Measurements from ENCODE around the gene SMIM14.
"Not testable (repeated sequence)": the region's sequence is repeated elsewhere in the genome, so short reads cannot be mapped to it uniquely, and the experiment has no call there.

Gene SMIM14
- total RNA-seq = 1.2 to 46.4 (median 6.7) reads per million in 9 experiments

DNA sequence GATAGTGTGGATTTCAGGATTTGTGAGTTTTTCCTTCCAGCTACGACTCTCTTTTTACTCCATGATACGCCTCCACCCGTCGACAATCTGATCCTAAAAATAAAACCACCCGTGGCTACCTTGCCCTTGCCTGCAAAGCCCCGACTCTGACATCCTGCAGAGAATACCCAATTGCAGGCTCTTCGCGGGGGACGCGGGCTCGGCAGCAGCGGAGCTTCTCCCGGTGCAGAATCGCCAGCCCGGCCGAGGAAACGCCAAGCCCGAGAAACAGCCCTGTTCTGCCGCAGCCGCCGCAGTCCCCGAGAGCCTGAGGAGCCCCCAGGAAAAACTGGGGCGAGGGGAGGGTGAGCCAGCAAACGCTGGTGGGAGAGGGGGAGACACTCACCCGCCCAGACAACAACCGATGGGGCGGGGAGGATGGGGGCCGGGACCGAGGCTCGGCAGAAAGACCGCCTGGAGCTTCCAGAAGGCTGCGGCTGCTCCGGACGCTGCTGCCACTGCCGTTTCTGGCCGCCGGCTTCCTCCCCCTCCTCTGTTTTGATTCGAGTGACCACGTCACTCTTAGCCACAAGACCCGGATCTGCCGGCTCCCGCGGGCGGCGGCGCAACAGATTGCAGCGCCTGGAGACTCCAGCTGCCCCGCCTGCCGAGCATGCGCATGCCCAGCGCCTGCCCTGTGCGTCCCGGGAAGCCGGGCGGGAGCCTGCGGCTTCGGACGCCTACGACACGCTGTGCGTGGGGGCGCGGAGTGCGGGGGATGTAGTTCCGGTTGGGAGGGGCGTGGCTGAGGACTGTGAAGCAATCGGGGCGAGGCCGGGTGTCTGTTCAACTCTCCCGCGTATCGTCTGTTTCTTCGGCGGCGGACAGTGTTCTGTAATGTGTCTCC lies at the start of gene SMIM14:
TSS of gene SMIM14 (minus strand) at position 512 of the 886 bp plus-strand sequence. CDS start 33,720 bp downstream, outside the sequence.
- Mint-ChIP-seq H3K27me3 (no peaks in the 10 kb centered on the region), H3K4me3 (peak within 1 kb of the TSS; percentile 93 to 95), H3K4me1 (ENCODE audit: low read depth in 2 of 2) (peaks cover 23 to 39% of the 10 kb centered on the region in 2 donors), H3K36me3 (ENCODE audit: insufficient read depth) (peaks cover 10% of the 10 kb centered on the region), H3K9me3 (no peaks in the 10 kb centered on the region), H3K27ac (peak within 1 kb of the TSS; percentile 92 to 93)
- DNase-seq (peak; percentile 82 to 85 (median 83)), ATAC-seq (replicated peaks) (peak; percentile 80)

GRCh38 chr4:39687014-39687413 lies 48.3 kb upstream of the SMIM14 start:
- no peak for DNase-seq
- no peak overlapping the region for H3K27ac Mint-ChIP-seq
- H3K4me1 Mint-ChIP-seq (ENCODE audit: low read depth in 2 of 2) = no peaks in the 10 kb centered on the region

DNA sequence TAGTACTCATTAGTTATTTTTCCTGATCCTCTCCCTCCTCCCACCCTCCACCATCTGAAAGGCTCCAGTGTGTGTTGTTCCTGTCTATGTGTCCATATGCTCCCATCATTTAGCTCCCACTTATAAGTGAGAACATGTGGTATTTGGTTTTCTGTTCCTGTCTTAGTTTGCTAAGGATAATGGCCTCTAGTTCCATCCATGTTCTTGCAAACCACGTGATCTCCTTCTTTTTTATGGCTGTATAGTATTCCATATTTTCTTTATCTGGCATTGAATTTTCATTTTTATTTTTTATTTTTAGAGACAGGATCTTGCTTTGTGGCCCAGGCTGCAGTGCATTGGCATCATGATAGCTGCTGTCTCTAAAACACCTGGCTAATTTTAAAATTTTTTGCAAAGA lies 47.3 kb upstream of the SMIM14 start:
- no peak overlapping the region for H3K4me3 Mint-ChIP-seq
- H3K9me3 Mint-ChIP-seq = no peaks in the 10 kb centered on the region
- H3K27me3 Mint-ChIP-seq = no peaks in the 10 kb centered on the region
- H3K27ac Mint-ChIP-seq = no peak overlapping the region
- no peaks in the 10 kb centered on the region for H3K4me1 Mint-ChIP-seq (ENCODE audit: low read depth in 2 of 2)
- DNase-seq = no peak
- no peaks in the 10 kb centered on the region for H3K36me3 Mint-ChIP-seq (ENCODE audit: insufficient read depth)
- no peak for ATAC-seq (replicated peaks)

More at GRCh38 chr4:39687014-39687413, 48.3 kb upstream of the SMIM14 start:
- H3K36me3 Mint-ChIP-seq (ENCODE audit: insufficient read depth) = no peaks in the 10 kb centered on the region
- H3K27me3 Mint-ChIP-seq = no peaks in the 10 kb centered on the region
- no peak overlapping the region for H3K4me3 Mint-ChIP-seq
- H3K9me3 Mint-ChIP-seq = no peaks in the 10 kb centered on the region
- ATAC-seq (replicated peaks) = no peak

DNA sequence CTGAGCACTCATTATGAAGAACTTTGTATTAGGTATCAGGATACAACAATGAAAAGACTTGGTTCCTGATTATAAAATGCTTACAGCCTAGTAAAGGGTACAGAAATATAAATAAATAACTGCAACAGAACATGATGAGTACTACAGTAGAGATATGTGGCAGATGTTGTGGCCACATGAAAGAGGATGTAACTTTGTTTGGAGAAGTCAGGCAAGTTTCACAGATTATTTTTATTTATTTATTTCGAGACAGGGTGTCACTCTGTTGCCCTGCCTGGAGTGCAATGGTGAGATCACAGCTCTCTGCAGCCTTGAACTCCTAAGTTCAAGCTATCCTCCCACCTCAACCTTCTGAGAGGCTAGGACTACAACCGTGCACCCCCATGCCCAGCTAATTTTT lies 43.5 kb upstream of the SMIM14 start:
- no peak overlapping the region for H3K4me3 Mint-ChIP-seq
- H3K36me3 Mint-ChIP-seq (ENCODE audit: insufficient read depth) = peaks cover 3% of the 10 kb centered on the region
- H3K9me3 Mint-ChIP-seq = no peaks in the 10 kb centered on the region
- peaks cover 14 to 18% of the 10 kb centered on the region in 2 donors for H3K27me3 Mint-ChIP-seq
- ATAC-seq (replicated peaks) (peak; percentile 16), DNase-seq (no peak)
- no peaks in the 10 kb centered on the region for H3K4me1 Mint-ChIP-seq (ENCODE audit: low read depth in 2 of 2)
- H3K27ac Mint-ChIP-seq = no peak overlapping the region

- ATAC-seq (replicated peaks); H3K4me1 Mint-ChIP-seq (ENCODE audit: low read depth in 2 of 2); DNase-seq; H3K9me3 Mint-ChIP-seq; H3K4me3 Mint-ChIP-seq; H3K36me3 Mint-ChIP-seq (ENCODE audit: insufficient read depth); H3K27ac Mint-ChIP-seq: not testable (repeated sequence)
- H3K27me3 Mint-ChIP-seq = peaks cover 14 to 18% of the 10 kb centered on the region in 2 donors
These were observed 42.3 kb upstream of the SMIM14 start for GRCh38 chr4:39681003-39681402.

GRCh38 chr4:39675681-39676080 lies 37.0 kb upstream of the SMIM14 start:
- peaks cover 14 to 18% of the 10 kb centered on the region in 2 donors for H3K27me3 Mint-ChIP-seq
- H3K4me1 Mint-ChIP-seq (ENCODE audit: low read depth in 2 of 2); H3K27ac Mint-ChIP-seq; DNase-seq; H3K4me3 Mint-ChIP-seq; H3K36me3 Mint-ChIP-seq (ENCODE audit: insufficient read depth); H3K9me3 Mint-ChIP-seq; ATAC-seq (replicated peaks): not testable (repeated sequence)

GRCh38 chr4:39670296-39670695 lies 31.6 kb upstream of the SMIM14 start:
- ATAC-seq (replicated peaks); H3K9me3 Mint-ChIP-seq; H3K4me1 Mint-ChIP-seq (ENCODE audit: low read depth in 2 of 2); DNase-seq; H3K27me3 Mint-ChIP-seq; H3K36me3 Mint-ChIP-seq (ENCODE audit: insufficient read depth); H3K27ac Mint-ChIP-seq; H3K4me3 Mint-ChIP-seq: not testable (repeated sequence)

- Mint-ChIP-seq H3K9me3 (no peaks in the 10 kb centered on the region), H3K4me1 (ENCODE audit: low read depth in 2 of 2) (no peaks in the 10 kb centered on the region), H3K4me3 (no peak overlapping the region), H3K27me3 (no peaks in the 10 kb centered on the region), H3K27ac (no peak overlapping the region), H3K36me3 (ENCODE audit: insufficient read depth) (no peaks in the 10 kb centered on the region)
- no peak for DNase-seq
- no peak for ATAC-seq (replicated peaks)
These were observed 30.2 kb upstream of the SMIM14 start for GRCh38 chr4:39668887-39669286.

- DNase-seq (no peak), ATAC-seq (replicated peaks) (no peak)
- Mint-ChIP-seq H3K4me3 (no peak overlapping the region), H3K27me3 (no peaks in the 10 kb centered on the region), H3K36me3 (ENCODE audit: insufficient read depth) (no peaks in the 10 kb centered on the region), H3K27ac (no peak overlapping the region), H3K4me1 (ENCODE audit: low read depth in 2 of 2) (no peaks in the 10 kb centered on the region), H3K9me3 (no peaks in the 10 kb centered on the region)
These were observed 29.0 kb upstream of the SMIM14 start for GRCh38 chr4:39667706-39668105.

GRCh38 chr4:39664828-39665731 lies 26.4 kb upstream of the SMIM14 start:
- Mint-ChIP-seq H3K4me3 (no peak overlapping the region), H3K36me3 (ENCODE audit: insufficient read depth) (no peaks in the 10 kb centered on the region), H3K27ac (no peak overlapping the region), H3K27me3 (no peaks in the 10 kb centered on the region), H3K4me1 (ENCODE audit: low read depth in 2 of 2) (no peaks in the 10 kb centered on the region), H3K9me3 (no peaks in the 10 kb centered on the region)
- ATAC-seq (replicated peaks) (no peak), DNase-seq (no peak)

DNA sequence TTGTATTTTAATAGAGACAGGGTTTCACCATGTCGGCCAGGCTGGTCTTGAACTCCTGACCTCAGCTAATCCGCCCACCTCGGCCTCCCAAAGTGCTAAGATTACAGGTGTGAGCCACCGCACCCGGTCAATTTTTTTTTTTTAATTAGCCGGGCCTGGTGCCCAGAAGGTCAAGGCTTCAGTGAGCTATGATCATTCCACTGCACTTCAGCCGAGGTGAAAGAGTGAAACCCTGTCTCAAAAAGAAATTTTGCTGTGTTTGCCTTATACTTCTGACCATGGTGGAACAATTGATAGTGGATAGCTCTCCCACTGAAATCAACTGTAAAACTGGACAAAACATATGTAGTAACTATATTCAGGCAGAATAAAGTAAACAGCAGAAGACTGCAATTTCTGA lies 24.0 kb upstream of the SMIM14 start:
- Mint-ChIP-seq H3K27me3 (no peaks in the 10 kb centered on the region), H3K36me3 (ENCODE audit: insufficient read depth) (peaks cover 2% of the 10 kb centered on the region), H3K9me3 (no peaks in the 10 kb centered on the region), H3K27ac (no peak overlapping the region), H3K4me1 (ENCODE audit: low read depth in 2 of 2) (no peaks in the 10 kb centered on the region), H3K4me3 (no peak overlapping the region)
- DNase-seq (no peak), ATAC-seq (replicated peaks) (no peak)

DNA sequence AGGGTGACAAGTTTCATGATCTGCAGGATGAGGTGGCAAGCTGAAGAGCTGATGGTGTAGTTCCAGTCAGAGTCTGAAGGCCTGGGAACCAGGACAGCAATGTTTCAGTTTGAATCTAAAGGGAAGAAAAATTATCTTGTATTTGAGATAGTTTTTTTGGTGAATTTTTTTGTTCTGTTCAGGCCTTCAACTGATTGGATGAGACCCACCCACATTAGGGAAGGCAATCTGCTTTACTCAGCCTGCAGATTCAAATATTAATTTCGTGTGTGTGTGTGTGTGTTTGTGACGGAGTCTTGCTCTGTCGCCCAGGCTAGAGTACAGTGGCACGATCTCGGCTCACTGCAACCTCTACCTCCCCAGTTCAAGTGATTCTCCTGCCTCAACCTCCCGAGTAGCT lies 22.1 kb upstream of the SMIM14 start:
- ATAC-seq (replicated peaks) (no peak), DNase-seq (no peak)
- H3K27ac Mint-ChIP-seq = no peak overlapping the region
- H3K36me3 Mint-ChIP-seq (ENCODE audit: insufficient read depth) = peaks cover 2% of the 10 kb centered on the region
- H3K27me3 Mint-ChIP-seq = no peaks in the 10 kb centered on the region
- H3K4me3 Mint-ChIP-seq = no peak overlapping the region
- no peaks in the 10 kb centered on the region for H3K9me3 Mint-ChIP-seq
- no peaks in the 10 kb centered on the region for H3K4me1 Mint-ChIP-seq (ENCODE audit: low read depth in 2 of 2)

DNA sequence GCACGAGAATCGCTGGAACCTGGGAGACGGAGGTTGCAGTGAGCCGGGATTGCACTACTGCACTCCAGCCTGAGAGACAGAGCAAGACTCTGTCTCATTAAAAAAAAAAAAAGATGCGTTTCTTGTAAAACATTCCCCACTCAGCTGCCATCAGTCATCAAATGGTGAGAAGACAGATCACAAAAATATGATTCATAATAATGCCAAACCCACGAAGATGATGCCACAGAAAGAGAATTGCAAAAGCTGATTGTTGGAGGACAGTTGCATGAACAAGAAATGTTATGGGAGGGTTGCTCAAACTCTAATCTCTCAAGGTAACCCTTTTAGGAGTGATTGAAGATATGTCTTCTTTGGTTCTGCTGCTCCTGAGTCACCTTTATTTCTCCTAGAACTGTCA lies 21.4 kb upstream of the SMIM14 start:
- Mint-ChIP-seq H3K36me3 (ENCODE audit: insufficient read depth) (peaks cover 2% of the 10 kb centered on the region), H3K27ac (no peak overlapping the region), H3K27me3 (no peaks in the 10 kb centered on the region), H3K4me1 (ENCODE audit: low read depth in 2 of 2) (no peaks in the 10 kb centered on the region), H3K9me3 (no peaks in the 10 kb centered on the region), H3K4me3 (no peak overlapping the region)
- DNase-seq (no peak), ATAC-seq (replicated peaks) (no peak)
